Lower leg skin (tissue), 4 donors: Measurements from ENCODE around the gene MYH9. TPM values are rescaled to one million over a fixed set of nuclear protein-coding genes. Genes with fewer than 3 reads are reported as not detected.

Experiments used
- DNase-seq, 2 donors: peaks; one replicate each; pipeline ENCODE4 v3.0.0-alpha.2; 2019; ENCODE audit warnings: low spot score in 2 of 2
- H3K4me3 ChIP-seq: fragments of 200-600 bp; sonication (generic); 2 replicates; pipeline ENCODE4 v1.5.1; 2017; ENCODE audit warnings: mild to moderate bottlenecking, low read depth; ENCODE audit not compliant: poor library complexity, severe bottlenecking
- POLR2A ChIP-seq, 2 donors: fragments of 450-650 bp; IDR thresholded peaks; one replicate each; pipeline ENCODE4 v1.6.1; 2016 to 2017; ENCODE audit warnings: antibody characterized with exemption in 2 of 2, mild to moderate bottlenecking in 1 of 2, moderate library complexity in 1 of 2
- WGBS, 2 donors: methylation state at CpG; one replicate each; pipeline ENCODE4 v1.1.5; 2018; 5-methylcytosine and 5-hydroxymethylcytosine counted together
- intact Hi-C: fragments of 100-400 bp; cut with DNase I; formaldehyde crosslinking; loops from one replicate; pipeline ENCODE4 v1.15.0; 2023; ENCODE audit warnings: low total_unique reads
- total RNA-seq, 4 donors: library from RNA; depleted of rRNA; stranded (reverse); fragments of >200 nt; gene quantifications; one replicate each; pipeline ENCODE4 v1.1.0, GENCODE V29; 2016
- TF ChIP-seq, protein P1 (sequence below), 3 donors: fragments of 450-650 bp; IDR thresholded peaks; one replicate each; pipeline ENCODE4 v1.5.1; 2016; ENCODE audit warnings: antibody characterized with exemption in 3 of 3, mild to moderate bottlenecking in 3 of 3, moderate library complexity in 2 of 3

Gene MYH9
- total RNA-seq, 4 donors from 2014 or later = 258 to 335 (median 307) TPM

DNA sequence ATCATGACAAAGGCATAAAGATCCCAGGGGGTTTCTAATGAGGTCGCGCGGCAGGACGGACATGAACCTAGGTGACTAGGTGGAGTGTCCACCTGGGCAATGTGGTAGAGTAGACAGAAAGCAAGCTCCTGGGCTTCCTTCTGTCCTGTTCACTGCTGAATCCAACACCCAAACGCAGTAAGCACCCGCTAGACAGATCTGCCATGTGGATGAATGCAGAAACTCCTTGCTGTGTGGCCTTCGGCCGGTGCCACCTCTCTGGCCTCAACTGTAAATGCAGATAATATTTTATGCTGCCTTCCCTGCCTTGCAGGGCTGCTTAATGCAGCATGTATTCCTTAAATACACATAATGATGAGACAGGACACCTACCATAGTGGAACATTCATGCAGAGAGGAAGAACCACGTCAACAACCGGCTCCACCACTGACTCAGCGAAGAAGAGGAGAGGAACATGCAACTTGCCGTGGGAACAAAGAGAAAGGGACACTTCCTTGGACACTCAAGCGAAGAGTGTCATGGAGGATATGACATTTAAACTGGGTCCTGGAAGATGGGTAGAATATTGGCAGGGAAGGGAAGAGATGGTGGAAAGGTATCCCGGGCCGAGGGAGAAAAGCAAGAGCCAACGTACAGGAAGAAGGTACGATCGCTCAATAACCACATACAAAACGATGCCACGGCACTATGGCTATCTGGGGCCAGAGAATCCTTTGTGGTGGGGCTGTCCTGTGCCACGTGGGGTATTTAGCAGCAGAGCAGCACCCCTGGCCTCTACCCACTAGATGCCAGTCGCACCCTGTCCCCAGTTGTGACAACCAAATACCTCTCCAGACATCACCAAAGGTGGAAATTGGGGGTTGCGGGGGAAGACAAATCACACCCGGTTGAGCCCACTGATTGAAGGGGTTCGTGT is 30.8 kb downstream of the MYH9 start:
- intact Hi-C loops = no loop called here
- no peak for DNase-seq
- no peak overlapping the region for H3K4me3 ChIP-seq
- 72 to 86% methylated on average over 25 of the region's 25 CpGs for WGBS, 2 donors
- no peak for TF ChIP-seq POLR2A (IDR thresholded peaks at IDR 0.05)
- TF ChIP-seq, protein P1, sequence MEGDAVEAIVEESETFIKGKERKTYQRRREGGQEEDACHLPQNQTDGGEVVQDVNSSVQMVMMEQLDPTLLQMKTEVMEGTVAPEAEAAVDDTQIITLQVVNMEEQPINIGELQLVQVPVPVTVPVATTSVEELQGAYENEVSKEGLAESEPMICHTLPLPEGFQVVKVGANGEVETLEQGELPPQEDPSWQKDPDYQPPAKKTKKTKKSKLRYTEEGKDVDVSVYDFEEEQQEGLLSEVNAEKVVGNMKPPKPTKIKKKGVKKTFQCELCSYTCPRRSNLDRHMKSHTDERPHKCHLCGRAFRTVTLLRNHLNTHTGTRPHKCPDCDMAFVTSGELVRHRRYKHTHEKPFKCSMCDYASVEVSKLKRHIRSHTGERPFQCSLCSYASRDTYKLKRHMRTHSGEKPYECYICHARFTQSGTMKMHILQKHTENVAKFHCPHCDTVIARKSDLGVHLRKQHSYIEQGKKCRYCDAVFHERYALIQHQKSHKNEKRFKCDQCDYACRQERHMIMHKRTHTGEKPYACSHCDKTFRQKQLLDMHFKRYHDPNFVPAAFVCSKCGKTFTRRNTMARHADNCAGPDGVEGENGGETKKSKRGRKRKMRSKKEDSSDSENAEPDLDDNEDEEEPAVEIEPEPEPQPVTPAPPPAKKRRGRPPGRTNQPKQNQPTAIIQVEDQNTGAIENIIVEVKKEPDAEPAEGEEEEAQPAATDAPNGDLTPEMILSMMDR (IDR thresholded peaks at IDR 0.05) = no peak

DNA sequence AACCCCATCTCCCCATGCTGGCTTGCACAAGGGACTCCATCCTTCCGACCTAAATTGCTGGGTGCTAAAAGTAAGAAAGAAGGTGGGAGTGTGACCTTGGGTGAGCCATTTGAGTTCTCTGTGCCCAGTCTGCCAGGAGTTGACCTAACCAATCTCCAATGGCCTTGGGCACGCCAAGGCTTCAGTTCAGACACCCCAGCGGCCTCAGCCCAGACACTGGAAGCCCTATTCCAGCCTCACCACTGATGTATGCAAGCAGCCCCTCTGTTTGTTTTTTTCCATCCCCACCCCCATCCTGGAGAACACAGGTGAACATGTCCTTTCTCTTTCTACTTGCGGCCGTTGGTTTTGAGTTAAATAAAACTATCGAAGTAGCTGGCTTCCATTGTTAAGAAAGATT is 31.9 kb downstream of the MYH9 start:
- intact Hi-C loops = no loop called here
- 78 to 83% methylated on average over 6 of the region's 6 CpGs for WGBS, 2 donors
- TF ChIP-seq POLR2A (IDR thresholded peaks at IDR 0.05) = no peak
- no peak for DNase-seq
- no peak overlapping the region for H3K4me3 ChIP-seq

DNA sequence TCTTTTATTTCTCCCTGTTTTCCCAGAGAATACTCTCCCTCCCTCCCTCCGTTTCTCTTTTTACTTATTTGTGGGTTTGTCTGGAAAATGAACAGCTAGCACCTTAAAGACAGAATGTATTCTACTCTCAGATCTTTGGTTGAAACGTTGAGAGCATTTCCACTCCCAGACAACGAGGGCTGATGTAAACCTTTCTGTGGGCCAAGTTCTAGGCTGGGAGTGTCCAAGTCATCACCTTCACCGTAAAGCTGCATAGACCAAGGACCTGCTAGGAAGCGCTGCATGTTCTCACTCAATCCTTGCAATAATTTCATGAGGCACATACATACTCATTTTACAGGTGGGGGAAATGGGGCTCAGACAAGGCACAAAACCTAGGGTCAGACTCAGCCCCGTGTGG is 32.4 kb downstream of the MYH9 start:
- TF ChIP-seq, protein P1 (IDR thresholded peaks at IDR 0.05) = no peak
- TF ChIP-seq POLR2A (IDR thresholded peaks at IDR 0.05) = no peak
- no peak for DNase-seq
- H3K4me3 ChIP-seq = no peak overlapping the region
- WGBS, 2 donors = 22 to 37% methylated on average over 6 of the region's 6 CpGs
- intact Hi-C loops = no loop called here

DNA sequence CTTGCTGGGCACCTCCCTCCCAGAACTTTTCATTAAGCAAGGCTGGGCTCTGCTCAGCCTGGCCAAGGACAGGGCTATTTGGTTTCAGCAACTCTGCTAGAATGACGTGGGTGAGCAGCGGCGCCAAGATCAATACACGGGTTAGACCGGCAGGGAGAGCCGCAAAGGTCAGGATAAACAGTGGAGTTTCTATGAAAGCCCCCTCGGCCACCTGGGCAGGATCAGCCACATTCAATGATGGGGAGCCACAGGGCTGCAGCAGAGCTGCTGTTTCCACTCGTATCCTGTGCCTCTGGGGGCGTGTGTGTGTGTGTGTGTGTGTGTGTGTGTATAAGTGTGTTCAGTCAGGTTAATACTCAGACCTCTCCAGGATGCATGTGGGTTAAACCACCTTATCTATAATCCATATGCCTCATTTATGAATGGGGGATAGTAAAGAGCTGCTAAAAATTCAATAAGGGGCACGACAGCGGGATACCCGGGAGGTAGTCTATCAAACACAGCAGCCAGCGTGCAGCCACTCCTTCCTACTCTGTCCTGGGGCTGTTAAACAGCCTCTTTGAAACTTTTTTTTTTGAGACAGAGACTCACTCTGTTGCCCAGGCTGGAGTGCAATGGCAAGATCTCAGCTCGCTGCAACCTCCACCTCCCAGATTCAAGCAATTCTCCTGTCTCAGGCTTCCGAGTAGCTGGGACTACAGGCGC is 34.8 kb downstream of the MYH9 start:
- intact Hi-C loops = no loop called here
- TF ChIP-seq, protein P1 (IDR thresholded peaks at IDR 0.05) = no peak
- no peak for TF ChIP-seq POLR2A (IDR thresholded peaks at IDR 0.05)
- DNase-seq = no peak
- H3K4me3 ChIP-seq = no peak overlapping the region
- 52 to 60% methylated on average over 16 of the region's 16 CpGs for WGBS, 2 donors

DNA sequence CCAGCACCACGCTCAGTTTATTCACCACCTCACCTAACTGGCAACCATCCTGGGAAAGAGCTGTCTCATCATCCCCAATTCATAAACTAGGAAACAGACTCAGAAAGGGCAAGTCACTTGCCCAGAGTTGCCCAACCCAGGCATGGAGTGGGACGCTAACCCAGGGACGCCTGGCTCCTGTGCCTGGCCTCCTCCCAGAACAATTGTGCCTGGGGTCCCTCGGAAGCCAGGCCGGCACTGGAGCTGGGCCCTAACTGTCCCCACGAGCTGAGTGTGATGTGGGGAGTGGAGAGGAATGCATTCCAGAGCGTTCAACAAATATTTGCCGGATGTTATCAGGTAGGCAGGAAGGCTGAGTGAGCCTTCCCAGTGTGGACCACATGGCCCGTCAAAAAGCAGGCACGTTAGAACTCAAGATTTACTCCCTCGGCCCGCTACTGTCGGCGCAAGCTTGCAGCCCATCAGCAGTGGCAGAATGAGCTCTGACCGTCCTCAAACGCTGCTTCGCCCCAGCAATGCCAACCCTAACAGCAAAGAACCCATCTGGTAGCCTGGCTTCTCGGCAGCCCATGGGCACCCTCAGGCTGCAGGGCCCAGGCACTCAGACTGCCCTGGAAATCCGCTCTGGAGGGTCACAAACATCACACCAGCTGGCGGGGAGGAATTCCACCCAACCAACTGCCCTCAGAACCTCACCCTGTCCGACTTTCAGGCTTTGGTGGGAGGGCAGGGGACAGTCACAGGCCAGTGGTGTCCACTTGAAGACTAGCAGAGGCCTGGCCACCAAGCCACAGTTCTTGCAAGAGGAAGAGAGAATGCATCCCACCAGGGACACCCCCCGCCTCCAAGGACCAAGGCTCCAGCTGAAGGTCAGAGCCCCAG is 35.6 kb downstream of the MYH9 start:
- intact Hi-C loops = no loop called here
- WGBS, 2 donors = 52 to 54% methylated on average over 21 to 22 of the region's 22 CpGs
- TF ChIP-seq POLR2A (IDR thresholded peaks at IDR 0.05) = no peak
- TF ChIP-seq, protein P1 (IDR thresholded peaks at IDR 0.05) = no peak
- no peak overlapping the region for H3K4me3 ChIP-seq
- DNase-seq = no peak
